ENCODE results near the gene TTC14. TPM values are rescaled to one million over a fixed set of nuclear protein-coding genes. Genes with fewer than 3 reads are reported as not detected.

The TTC14 gene
- total and polyA plus RNA-seq, 2 of the 8 experiments (the other 6 are each of a cell fraction or from before 2014, with no cell fraction given) = 10.2 to 22.3 TPM

- no peak for TF ChIP-seq RNF2 (IDR thresholded peaks at IDR 0.05; ENCODE audit: borderline replicate concordance, low read depth, low read length, missing control alignments, poor library complexity, severe bottlenecking)
- no peak for TF ChIP-seq SP2 (IDR thresholded peaks at IDR 0.05; ENCODE audit: low read length)
These were observed 29.9 kb upstream of the TTC14 start (continued) for GRCh38 chr3:180571831-180572598.
